22Rv1 (cell line): Measurements from ENCODE around the gene DENND4A.

Source experiments
- H3K27ac ChIP-seq: fragments of 450-650 bp; 2 replicates; pipeline ENCODE4 v1.5.1; 2017
- ZFX ChIP-seq: fragments of 450-650 bp; IDR thresholded peaks from 2 replicates; pipeline ENCODE4 v1.6.1; 2017; ENCODE audit warnings: antibody characterized with exemption, borderline replicate concordance
- TF ChIP-seq, protein P1 (sequence below): fragments of 450-650 bp; IDR thresholded peaks from 2 replicates; pipeline ENCODE4 v1.5.1; 2017; ENCODE audit warnings: mild to moderate bottlenecking

DENND4A gene

GRCh38 chr15:65769482-65769881, 22.6 kb downstream of the DENND4A start:
- no peak overlapping the region for H3K27ac ChIP-seq
- TF ChIP-seq, protein P1, sequence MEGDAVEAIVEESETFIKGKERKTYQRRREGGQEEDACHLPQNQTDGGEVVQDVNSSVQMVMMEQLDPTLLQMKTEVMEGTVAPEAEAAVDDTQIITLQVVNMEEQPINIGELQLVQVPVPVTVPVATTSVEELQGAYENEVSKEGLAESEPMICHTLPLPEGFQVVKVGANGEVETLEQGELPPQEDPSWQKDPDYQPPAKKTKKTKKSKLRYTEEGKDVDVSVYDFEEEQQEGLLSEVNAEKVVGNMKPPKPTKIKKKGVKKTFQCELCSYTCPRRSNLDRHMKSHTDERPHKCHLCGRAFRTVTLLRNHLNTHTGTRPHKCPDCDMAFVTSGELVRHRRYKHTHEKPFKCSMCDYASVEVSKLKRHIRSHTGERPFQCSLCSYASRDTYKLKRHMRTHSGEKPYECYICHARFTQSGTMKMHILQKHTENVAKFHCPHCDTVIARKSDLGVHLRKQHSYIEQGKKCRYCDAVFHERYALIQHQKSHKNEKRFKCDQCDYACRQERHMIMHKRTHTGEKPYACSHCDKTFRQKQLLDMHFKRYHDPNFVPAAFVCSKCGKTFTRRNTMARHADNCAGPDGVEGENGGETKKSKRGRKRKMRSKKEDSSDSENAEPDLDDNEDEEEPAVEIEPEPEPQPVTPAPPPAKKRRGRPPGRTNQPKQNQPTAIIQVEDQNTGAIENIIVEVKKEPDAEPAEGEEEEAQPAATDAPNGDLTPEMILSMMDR, result no peak
- TF ChIP-seq ZFX, result no peak

- TF ChIP-seq ZFX, result no peak
- TF ChIP-seq, protein P1, result no peak
- no peak overlapping the region for H3K27ac ChIP-seq
Measured at GRCh38 chr15:65767895-65768294, 24.2 kb downstream of the DENND4A start.

GRCh38 chr15:65767264-65767595, 24.9 kb downstream of the DENND4A start:
- H3K27ac ChIP-seq, result peak overlapping the region; percentile 41
- TF ChIP-seq, protein P1, result no peak
- no peak for TF ChIP-seq ZFX

- peak overlapping the region; percentile 41 for H3K27ac ChIP-seq
- TF ChIP-seq, protein P1, result no peak
- TF ChIP-seq ZFX, result no peak
Measured at GRCh38 chr15:65766422-65767263, 25.4 kb downstream of the DENND4A start.

DNA sequence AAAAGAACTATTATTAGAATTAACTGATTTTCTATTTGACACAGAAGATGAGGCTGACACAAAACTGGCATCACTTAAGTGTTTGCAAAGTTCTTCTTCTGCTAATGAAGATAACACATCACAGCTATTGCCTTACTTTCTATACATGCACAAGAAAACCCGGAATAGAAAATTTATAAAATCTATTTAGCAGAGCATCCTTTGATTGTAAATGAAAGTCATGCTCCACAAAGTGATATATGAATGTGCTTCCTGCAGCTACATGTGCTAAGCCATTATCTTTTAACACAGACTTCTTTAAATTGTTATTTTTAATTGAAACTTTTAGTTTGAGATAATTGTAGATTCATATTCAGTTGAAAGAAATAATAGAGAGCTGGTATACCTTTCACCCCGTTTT, 27.0 kb downstream of the DENND4A start:
- TF ChIP-seq, protein P1, result no peak
- no peak overlapping the region for H3K27ac ChIP-seq

DNA sequence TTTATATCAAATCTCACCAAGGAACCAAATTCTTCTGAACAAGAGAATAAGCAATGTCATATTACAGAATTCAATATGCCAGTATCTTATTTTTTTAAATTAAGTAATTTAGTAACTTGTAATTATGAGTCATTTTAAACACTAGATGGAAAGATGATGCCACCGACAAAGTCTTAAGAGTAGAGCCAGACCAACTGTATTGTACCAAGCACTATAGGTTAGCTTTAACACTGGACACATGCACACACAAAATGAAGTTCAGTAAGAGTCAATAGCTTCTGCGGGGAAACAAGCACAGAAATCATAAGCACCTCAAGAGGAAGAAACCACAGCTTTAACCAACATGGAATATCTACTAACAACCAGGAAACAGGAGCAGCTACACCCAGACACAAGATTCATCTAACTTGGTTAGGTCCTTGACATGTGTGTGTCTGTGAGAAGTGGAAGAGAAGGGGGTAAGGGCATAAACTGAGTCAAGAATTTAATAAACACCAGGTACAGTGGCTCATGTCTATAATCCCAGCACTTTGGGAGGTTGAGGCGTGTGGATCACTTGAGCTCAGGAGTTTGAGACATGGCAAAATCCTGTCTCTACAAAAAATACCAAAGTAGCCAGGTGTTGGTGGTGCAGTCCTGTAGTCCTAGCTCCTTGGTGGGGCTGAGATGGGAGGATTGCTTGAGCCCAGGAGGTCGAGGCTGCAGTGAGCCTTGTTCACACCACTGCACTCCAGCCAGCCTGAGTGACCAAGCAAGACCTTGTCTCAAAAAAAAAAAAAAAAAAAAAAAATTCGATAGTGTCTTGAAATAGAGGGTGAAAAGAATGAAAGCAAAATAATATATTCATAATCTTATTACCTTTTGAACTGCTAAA, 28.9 kb downstream of the DENND4A start:
- no peak overlapping the region for H3K27ac ChIP-seq
- no peak for TF ChIP-seq ZFX
- TF ChIP-seq, protein P1, result no peak

DNA sequence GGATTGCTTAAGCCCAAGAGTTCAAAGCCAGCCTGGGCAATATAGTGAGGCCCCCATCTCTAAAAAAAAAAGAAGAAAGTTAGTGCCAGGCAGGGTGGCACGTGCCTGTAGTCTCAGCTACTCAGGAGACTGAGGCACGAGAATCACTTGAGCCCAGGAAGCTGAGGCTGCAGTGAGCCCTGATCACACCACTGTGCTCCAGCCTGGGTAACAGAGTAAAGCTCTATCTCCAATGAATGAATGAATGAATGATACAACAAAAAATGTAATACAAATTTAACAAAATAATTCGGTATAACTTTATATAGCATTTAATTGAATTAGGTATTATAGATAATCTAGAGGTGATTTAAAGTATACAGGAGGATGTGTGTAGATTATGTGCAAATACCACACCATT, 29.7 kb downstream of the DENND4A start:
- no peak overlapping the region for H3K27ac ChIP-seq
- TF ChIP-seq, protein P1, result no peak
- no peak for TF ChIP-seq ZFX
